Renal pelvis (tissue), 4 donors: ENCODE results near the gene POLR3C. TPM values are rescaled to one million over a fixed set of nuclear protein-coding genes. Genes with fewer than 3 reads are reported as not detected.
A peak's percentile ranks its signal among the peaks of the same experiment; 100 is the strongest.

ENCODE experiments used
- DNase-seq: peaks from one replicate; pipeline ENCODE4 v3.0.0-alpha.2; 2013
- polyA plus RNA-seq, 3 donors: library from polyadenylated mRNA; unstranded; fragments of 120-200 nt; gene quantifications; one replicate each; pipeline ENCODE4 v1.2.1, GENCODE V29; 2013; ENCODE audit not compliant: insufficient read length in 3 of 3

POLR3C gene
- polyA plus RNA-seq, 3 donors: 35.9 to 41.3 (median 39.5) TPM

DNA sequence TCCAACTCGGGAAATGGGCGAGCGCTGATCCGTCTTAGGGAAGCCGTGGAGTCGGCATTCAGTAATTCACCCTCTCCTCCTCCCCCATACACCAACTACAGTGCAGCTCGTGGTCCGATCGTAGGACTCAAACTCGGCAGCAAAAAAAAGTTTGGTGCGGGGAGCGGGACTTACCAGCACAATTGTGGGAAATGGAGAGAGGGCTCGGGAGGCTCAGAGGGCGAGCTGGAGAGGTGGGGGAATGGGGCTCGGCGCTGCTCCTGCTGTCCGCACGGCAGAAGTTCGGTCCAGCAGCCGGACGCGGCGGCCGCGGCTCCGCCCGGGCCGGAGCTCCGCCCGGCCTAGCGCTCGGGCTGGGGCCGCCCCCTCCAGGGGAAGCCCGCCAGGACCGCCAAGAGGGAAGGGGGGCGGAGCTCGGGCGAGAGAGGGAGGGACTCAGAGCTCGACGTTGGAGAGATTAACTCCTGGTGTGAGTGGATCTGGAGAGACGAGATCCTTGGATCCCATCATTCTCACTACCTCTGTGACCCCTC lies 35.6 kb downstream of the POLR3C start:
- peak; percentile 92 for DNase-seq

DNA sequence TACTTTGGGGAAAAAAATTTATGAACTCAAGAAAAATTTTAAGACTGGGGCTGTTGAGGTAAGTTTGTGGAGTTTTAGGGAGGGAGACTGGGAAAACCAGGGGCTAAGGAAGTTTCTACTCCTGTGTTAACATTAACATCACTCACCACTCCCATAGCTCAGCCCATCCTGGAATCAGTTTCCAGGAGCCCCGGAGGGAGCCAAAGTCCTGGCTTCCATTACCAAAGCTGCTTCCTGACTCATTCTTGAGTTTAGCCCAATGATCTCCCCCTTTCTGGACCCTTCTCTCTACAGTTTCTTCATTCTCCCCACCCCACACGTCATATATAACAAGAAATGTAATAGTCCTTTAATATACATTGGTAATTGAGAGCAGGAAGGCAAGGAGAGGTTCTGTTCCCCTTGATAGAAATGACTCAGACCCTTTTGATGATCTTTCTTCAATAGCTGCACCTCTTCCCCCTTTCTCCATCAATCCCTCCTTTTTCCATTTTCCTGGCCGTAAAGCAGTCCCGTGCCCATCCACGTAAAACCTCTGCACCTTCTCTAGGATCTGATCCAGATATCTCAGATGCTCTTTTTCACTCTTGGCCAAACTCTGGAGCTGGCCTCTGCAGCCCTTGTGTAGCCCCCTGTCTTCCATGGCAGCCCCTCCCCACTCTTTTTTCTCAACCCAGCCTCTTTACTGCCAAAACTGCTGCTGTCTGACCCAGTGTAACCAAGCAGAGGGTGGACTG lies 39.5 kb downstream of the POLR3C start:
- DNase-seq: no peak

DNA sequence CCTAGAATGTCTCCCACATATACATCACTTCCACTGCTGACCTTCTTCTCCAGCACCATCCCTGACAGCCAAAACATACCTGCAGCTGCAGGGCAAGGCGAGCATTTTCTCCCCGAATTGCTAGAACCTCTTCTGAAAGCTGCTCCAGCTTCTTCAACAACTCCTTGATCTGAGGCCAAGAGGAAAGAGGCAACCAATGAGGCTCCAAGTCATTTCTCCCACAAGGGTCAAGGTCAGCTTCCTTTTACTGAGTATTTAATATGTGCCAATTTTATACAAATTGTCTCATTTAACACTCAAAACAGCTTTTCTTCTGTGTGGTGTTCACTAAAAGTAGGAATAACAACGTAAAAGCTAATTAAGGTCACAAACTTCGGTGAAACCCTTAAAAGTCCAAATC lies 44.2 kb downstream of the POLR3C start:
- no peak for DNase-seq

DNA sequence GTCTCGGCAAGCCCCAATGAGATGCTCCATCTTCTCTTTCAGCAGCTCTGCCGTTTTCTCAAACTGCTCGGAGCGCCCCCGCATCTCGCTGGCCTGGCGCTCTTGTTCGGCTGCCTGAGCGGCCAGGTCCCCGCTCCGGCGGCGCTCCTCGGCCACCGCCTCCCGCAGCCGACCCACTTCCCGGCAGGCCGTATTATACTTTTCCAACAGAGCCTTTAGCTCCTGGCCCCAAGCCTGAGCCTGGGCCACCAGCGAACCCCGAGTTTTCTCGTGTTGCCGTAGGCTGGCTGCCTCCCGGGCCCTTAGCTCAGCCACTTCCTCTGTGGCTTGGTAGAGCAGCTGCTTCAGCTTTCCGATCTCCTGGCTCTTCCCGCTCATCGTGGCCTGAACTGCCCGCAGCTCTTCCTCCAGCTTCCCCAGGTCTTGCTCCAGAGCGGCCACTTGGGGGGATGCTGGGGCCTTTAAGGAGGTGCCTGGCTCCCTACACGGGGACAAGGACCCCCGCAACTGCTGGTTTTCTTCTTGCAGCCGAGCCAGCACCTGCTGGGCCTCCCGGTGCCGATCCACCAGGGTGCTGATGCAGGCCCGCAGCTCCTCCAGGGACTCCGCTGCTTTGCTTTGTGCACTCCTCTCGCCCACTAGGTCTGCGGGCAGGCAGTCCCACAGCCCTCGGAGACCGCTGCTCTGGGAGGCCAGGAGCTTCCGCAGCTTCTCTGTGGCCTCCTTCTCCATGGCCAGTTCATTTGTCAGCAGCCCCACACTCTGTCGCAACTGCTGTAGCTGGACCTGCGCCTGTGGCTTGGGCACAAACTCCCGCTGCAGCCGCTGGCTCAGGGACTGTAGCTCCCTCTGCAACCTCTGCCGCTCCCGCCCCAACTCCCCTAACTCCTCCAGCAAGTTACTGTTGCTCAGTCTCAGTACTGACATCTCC lies 48.3 kb downstream of the POLR3C start:
- peak; percentile 42 for DNase-seq

DNA sequence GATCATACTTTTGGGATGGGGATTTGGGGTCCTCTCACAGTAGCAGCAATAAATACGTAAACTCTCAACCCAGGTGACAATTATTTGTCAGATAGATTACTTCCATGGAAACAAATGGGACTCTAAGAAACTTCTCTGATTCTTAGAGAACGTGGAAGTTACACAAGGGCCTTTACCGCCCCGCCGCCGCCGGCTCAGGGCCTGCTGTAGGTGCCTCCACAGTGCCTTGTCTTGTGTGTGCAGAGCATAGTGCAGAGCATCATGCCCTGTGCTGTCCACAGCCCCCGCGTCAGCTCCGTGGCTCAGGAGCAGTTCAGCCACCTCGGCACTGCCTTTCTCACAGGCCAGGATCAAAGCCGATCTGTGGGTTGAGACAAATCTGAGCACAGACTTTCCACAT lies 50.6 kb downstream of the POLR3C start:
- DNase-seq: no peak

DNA sequence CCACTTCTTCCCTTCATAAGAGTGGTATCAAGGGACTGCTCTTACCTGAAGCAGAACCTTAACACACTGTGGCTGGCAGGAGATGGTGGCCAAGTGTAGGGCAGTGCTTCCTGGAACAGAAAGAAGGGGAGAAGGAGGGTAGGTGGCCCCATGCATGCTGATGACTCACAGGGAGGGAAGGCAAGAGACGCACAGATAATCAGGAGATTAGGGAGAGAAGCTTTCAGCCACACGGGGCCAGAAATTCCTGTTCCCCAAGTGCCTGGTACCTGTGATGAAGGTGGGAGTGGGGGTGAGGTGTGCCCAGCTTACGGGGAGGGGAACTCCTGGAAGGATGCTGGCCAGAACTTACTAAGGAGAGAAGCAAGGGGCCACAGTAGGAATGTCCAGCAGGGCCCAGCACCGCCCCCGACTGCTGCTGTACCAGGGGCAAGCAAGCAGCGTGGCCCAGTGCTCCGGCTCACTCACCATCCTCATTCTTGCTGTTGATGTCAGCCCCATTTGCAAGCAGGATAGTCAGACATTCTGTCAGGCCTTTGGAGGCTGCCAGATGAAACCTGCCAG lies 54.0 kb downstream of the POLR3C start:
- no peak for DNase-seq

DNA sequence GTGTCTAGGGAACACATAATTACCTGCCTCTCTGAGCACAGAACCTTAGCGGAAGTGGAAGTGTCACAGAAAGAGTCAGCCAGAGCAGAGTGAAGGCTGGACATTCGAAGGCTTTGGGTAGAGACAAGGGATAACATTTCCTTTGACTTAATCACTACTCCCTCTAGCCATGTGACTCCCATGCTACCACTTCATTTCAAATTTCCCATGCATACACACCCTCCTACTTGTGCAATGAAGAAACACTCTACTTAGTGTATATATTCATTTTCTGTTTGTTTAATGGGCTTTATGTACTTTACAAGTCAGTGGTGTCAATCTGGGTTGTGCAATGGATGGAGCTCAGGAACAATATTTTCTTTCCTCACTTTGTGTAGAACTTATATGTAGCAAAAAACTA lies 54.7 kb downstream of the POLR3C start:
- no peak for DNase-seq

DNA sequence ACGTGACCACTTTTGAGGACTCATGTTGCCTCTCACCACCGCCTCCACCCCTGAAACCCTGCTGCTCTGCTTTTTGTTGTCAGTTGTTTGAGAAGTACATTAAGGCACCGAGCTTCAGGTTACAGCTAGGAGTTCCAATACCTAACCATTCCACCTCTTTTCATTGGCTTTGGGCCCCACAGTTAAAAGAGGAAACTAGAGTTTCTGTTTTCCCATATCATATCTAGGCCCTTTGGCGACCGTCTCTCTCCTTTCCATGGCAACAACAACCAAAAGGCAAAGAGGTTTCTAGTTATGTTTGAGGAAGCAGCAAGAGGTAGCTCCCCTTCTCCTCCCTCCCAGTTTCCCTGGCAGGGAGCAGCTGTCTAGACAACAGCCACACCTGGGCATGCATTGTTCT lies 55.8 kb downstream of the POLR3C start:
- no peak for DNase-seq

DNA sequence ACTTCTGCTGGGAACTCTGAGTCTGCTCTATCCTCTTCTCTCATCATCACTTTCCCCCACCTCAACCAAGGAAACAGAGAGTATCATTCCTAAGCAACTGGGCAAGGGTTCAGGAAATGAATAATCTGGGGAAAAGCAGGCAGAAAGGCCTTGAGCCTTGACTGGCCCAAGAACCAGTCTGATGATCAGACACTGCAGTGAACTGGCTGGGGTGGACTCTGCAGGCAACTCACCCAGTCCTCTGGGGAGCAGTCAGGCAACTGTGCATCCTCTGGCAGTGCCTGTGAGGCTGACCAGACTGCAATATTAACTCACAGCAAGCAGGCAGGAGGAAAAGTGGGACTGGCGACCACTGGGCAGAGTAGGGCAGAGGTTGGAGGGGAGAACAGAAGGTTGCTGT lies 60.7 kb downstream of the POLR3C start:
- DNase-seq: no peak

DNA sequence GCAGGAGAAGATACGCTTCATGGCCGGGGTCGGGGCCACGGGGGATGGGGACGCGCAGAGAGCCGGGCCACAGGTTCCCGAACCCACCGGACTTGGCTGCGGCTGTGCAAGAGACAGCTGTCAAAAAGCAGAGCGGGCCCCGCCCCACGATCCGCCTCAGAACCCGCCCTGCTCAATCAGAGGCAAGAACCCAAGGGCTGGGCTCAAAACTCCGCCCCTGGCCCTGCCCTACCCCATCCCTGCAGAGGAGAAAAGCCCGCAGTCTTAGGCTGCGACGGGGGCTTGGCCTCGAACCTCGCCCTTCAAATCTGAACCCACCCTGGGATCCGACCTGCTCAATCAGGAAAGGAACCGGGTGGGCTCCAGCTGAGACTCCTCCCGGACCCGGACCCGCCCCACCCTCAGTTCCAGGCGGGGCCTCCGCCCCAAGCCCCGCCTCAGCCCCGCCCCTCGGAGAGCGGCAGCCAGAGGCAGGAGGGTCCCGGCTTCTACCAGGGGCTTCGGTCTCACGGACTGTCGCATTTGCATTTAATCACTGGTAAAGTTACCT lies 61.8 kb downstream of the POLR3C start, which contains the start of gene ANKRD35:
TSS of gene ANKRD35 (minus strand) at position 129 of the 550 bp plus-strand sequence. CDS start at position 21, 108 bp downstream.
- DNase-seq: peak; percentile 69

DNA sequence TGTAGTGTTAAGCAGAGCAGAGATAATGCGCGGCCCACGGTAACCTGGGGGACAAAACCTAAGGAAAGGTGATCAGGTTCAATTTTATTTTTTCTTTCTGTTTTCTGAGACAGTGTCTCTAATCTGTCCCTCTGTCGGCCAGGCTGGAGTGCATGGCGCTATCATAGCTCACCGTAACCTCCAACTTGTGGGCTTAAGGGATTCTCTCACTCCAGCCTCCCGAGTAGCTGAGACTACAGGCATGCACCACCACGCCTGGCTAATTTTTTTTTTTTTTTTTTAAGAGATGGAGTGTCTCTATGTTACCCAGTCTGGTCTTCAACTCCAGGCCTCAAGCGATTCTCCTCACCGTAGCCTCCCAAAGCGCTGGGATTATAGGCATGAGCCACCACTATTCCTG lies 62.4 kb downstream of the POLR3C start:
- DNase-seq: no peak

DNA sequence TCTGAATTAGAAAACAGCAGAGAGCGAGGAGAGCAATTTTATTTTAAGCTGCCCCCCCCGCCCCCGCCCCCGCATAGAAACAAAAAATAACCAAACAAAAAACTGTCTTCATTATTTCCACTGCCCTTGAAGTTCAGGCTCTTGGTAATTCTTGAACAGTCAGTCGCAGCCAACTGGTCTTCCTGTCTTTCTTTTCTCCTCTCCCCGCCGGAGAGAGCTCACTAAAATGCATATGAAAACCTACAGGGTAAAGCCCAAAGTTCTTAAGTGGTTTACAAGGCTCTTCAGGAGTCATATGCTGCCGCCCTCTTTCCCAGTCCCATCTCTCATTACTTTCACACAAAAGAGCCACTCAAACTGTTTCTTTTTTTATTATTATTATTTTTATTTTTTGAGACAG lies 62.8 kb downstream of the POLR3C start:
- DNase-seq: no peak

DNA sequence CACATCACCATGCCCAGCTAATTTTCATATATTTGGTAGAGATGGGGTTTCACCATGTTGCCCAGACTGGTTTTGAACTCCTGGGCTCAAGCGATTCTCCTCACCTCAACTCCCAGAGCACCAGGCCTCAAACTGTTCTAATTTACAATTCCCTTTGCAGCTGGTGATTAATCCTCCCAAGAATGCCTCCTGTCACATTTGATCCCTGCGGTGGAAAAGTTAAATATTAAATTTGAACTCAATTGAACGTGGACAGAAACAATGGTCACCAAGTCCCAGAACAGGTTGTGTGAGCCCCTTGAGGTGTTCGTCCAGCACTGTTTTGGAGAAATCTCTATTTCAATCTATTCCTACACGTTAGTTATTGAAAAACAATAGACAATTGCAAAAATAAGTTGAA lies 63.6 kb downstream of the POLR3C start:
- peak; percentile 17 for DNase-seq

DNA sequence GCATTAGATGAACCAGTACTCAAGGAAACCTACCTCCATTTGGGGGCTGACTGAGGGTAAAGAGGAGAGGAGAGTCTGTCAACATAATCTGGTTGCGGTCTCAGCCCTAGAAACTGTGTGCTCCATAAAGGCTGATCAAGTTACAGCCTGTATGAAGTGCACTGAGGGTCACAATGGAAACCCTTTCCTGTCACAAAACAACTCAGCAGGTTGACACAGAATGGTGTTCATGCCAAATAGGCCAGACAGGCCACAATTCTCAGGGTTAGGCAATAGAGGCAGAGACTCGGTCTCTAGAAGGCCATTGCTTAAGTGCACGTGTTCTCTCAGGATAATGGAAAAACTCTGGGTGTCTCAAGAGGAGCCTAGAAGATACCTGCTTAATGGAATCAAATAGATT lies 65.7 kb downstream of the POLR3C start:
- DNase-seq: no peak

DNA sequence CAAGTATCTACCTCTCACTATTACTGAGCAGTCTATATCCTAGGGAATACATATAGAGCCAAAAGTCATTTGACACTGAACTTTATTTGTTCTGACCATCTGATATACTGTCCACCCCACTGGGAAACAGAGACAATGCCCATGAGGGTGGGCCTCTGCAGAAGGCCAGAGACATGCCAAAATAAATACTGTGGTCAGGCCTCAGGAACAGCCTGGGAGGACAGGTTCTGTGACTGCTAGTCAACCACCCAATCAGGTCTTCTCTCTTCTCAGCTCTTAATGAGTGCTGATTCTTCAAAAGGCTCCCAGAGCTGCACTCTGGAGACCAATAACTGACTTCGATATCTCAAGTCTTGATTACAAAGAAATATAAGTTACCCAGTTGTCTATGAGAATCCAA lies 67.1 kb downstream of the POLR3C start:
- no peak for DNase-seq

DNA sequence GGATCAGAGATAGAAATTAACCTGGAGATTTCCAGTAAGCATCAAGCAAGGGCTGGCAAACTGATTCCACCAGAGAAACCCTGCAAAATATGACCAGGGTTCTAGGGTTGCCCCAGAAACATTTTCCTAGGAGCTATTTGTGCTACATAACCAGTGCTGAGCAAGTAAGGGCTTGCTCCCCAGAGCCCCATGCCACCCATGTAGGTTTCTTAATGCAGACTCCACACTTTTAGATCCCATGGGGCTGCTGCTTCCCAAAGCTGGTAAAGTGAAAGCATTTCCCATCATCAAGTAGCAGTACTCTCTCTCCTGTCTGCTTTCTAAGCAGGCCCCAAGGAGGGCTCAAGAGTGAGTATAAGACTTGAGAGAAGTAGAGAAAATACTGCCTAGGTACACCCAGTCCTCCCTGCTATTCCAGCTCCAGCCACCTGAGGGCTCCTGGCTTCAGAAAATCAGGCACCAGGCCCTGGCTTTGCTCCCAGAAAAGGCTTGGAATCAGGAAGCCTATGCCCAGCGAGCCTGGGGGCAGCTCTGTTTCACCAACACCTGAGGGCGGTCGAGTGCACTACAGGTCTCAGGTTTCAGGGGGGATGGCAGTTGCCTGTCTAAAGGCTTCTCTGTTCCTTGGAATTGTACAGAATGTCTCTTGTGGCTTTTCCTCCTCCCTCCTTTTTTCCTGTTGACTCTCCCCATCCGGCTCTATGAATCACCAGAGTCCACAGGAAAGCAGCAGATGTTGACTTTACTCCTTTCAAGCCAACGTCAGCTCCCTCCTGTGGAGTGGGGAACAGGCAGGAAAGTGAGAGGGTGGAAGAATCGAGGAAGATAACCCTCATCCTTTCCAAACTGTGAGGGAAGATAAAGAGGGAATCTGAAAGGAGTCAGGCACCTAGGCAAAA lies 67.8 kb downstream of the POLR3C start:
- peak; percentile 95 for DNase-seq

DNA sequence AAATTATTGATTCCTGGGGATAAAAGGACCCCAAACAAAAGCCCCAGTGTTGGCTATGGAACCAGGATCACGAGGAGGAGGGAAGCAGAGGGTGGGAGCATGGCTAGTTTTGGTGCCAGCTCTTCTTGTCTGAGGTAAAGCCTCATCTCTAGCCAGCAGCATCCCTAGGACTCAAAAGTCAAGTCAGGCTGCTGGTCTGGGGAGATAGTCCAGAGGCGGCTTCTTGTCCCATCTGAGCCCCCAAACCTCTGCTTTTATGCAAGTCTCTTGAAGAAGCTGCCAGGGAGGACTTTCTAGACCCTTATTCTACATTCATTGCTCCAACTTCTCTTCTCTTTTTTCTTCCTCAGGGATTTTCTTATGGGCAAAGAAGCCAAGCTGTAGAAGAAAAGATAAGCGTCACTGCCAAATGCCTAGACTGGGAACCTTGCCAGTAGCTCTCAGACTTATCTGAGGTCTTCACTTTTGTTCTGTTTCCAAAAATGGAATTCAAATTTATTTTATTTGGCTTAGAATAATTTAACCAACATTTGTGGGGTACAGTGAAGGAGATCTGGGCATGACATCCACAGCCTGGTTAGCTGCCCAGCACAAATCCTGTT lies 68.6 kb downstream of the POLR3C start:
- no peak for DNase-seq

DNA sequence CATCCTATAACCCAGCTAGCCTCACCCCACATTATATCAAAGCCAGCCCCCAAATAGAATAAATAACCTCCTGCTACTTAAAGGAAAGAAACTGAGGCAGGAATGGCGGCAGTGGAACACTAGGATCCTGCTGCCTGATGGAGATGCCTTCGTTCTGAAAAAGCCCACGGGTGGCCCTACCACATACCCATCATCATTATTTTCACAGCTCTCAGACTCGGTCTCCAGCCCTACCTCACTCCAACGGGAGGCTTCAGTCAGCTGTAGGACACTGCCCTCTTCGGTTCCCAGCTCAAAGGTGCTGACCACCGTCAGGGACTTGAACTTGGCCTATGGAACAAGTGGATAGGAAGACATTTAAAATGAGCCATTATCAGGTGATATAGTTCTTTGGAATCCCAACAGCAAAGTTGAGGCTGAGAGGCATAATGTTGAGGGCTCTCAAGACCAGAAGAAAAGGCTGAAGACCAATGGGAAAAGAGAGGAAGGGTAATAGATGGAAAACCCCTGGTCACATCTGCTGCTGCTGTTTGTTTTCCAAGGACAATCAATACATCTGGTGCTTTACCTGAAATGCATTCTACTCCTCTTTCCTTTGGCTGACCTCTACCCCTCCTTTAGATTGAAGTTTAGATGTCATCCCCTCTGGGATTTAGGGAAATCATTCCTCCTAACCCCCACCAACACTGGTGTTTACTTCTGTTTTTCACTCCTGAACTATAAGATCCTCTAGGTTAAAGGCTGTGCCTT lies 69.5 kb downstream of the POLR3C start:
- DNase-seq: no peak
